Cardiac septum (tissue), 1 donor: ENCODE measurements around the gene LUC7L3. TPM values are rescaled to one million over a fixed set of nuclear protein-coding genes. Genes with fewer than 3 reads are reported as not detected.
A peak's percentile ranks its signal among the peaks of the same experiment; 100 is the strongest.

Experiments used
- DNase-seq: peaks from one replicate; pipeline ENCODE4 v3.0.0-alpha.2; 2020; ENCODE audit warnings: low spot score
- intact Hi-C: fragments of 100-400 bp; cut with DNase I; formaldehyde crosslinking; loops from one replicate; pipeline ENCODE4 v1.14.0; 2022
- total RNA-seq: library from RNA; stranded (reverse); fragmentation: NEBNext Ultra II Directional; extraction: Animal tissue kit (Norgen Biotek cat#: 25700); gene quantifications from one replicate; pipeline ENCODE4 v1.2.1, GENCODE V29; 2021
- donor health status: DM: no; HTN: no; CAD: no.

LUC7L3 gene
- total RNA-seq, 1 donor from 2014 or later, result 78.5 TPM

- intact Hi-C loops, result no loop called here
- no peak for DNase-seq
Measured at GRCh38 chr17:50770346-50770745, 50.9 kb downstream of the LUC7L3 start.

GRCh38 chr17:50771991-50772785, 52.8 kb downstream of the LUC7L3 start:
- intact Hi-C loops, result no loop called here
- no peak for DNase-seq

GRCh38 chr17:50774225-50774803, 54.9 kb downstream of the LUC7L3 start:
- intact Hi-C loops, result no loop called here
- no peak for DNase-seq

- no peak for DNase-seq
- intact Hi-C loops, result no loop called here
Measured at GRCh38 chr17:50775926-50776325, 56.5 kb downstream of the LUC7L3 start.

GRCh38 chr17:50778471-50778870, 59.1 kb downstream of the LUC7L3 start:
- intact Hi-C loops, result no loop called here
- no peak for DNase-seq

- DNase-seq, result no peak
- intact Hi-C loops, result no loop called here
Measured at GRCh38 chr17:50778988-50779387, 59.6 kb downstream of the LUC7L3 start.

GRCh38 chr17:50779747-50780353, 60.4 kb downstream of the LUC7L3 start:
- no peak for DNase-seq
- intact Hi-C loops, result no loop called here

- no peak for DNase-seq
- intact Hi-C loops, result no loop called here
Measured at GRCh38 chr17:50781167-50781566, 61.8 kb downstream of the LUC7L3 start.

GRCh38 chr17:50783193-50783660, 63.8 kb downstream of the LUC7L3 start:
- DNase-seq, result peak; percentile 91
- intact Hi-C loops, result loop anchor here (1.0 kb wide), 1 partner anchor 59 kb away; no protein-coding TSS in a partner anchor

GRCh38 chr17:50783905-50784304, 64.5 kb downstream of the LUC7L3 start:
- DNase-seq, result no peak
- intact Hi-C loops, result loop anchor here (1.0 kb wide), 1 partner anchor 58 kb away; no protein-coding TSS in a partner anchor

- no peak for DNase-seq
- intact Hi-C loops, result loop anchor here (5.0 kb wide), 1 partner anchor 172 kb away; no protein-coding TSS in a partner anchor
Measured at GRCh38 chr17:50785126-50785525, 65.7 kb downstream of the LUC7L3 start.

- DNase-seq, result no peak
- intact Hi-C loops, result loop anchor here (5.0 kb wide), 1 partner anchor 171 kb away; no protein-coding TSS in a partner anchor
Measured at GRCh38 chr17:50785946-50786570, 66.7 kb downstream of the LUC7L3 start.

GRCh38 chr17:50787106-50787505, 67.7 kb downstream of the LUC7L3 start:
- intact Hi-C loops, result loop anchor here (5.0 kb wide), 1 partner anchor 170 kb away; no protein-coding TSS in a partner anchor
- DNase-seq, result no peak

GRCh38 chr17:50790618-50791017, 71.2 kb downstream of the LUC7L3 start:
- intact Hi-C loops, result no loop called here
- no peak for DNase-seq

GRCh38 chr17:50792132-50792531, 72.7 kb downstream of the LUC7L3 start:
- DNase-seq, result no peak
- intact Hi-C loops, result no loop called here

- intact Hi-C loops, result no loop called here
Measured at GRCh38 chr17:50793007-50793406, 73.6 kb downstream of the LUC7L3 start.

GRCh38 chr17:50794361-50794760, 75.0 kb downstream of the LUC7L3 start:
- intact Hi-C loops, result no loop called here

More at GRCh38 chr17:50793007-50793406, 73.6 kb downstream of the LUC7L3 start:
- no peak for DNase-seq

GRCh38 chr17:50797135-50797810, 77.9 kb downstream of the LUC7L3 start:
- intact Hi-C loops, result no loop called here
- no peak for DNase-seq

More at GRCh38 chr17:50794361-50794760, 75.0 kb downstream of the LUC7L3 start:
- DNase-seq, result no peak
